Measurements from ENCODE around the gene PARD3. TPM values are rescaled to one million over a fixed set of nuclear protein-coding genes. Genes with fewer than 3 reads are reported as not detected.

Gene PARD3
- total RNA-seq, 4 donors from 2014 or later, result 27.3 to 65.3 (median 55.6) TPM

GRCh38 chr10:34474009-34474376 is 341.1 kb downstream of the PARD3 start:
- H3K27me3 ChIP-seq, result no peaks in the 10 kb centered on the region
- intact Hi-C loops (cut with DNase I; ENCODE audit: low total_unique reads), result no loop called here
- H3K4me1 ChIP-seq, result peaks cover 0 to 14% (median 4%) of the 10 kb centered on the region in 4 donors
- peak overlapping the region in 2 of 4 donors; percentile 9 to 27 for H3K27ac ChIP-seq
- peaks cover 0 to 7% (median 0%) of the 10 kb centered on the region in 4 donors for H3K36me3 ChIP-seq
- WGBS, 2 donors (ENCODE audit: low coverage in 1 of 2), result 91% methylated on average over 2 of the region's 2 CpGs; no CpG with 5 or more reads in 1 of the 2 donors
- TF ChIP-seq, protein P1, sequence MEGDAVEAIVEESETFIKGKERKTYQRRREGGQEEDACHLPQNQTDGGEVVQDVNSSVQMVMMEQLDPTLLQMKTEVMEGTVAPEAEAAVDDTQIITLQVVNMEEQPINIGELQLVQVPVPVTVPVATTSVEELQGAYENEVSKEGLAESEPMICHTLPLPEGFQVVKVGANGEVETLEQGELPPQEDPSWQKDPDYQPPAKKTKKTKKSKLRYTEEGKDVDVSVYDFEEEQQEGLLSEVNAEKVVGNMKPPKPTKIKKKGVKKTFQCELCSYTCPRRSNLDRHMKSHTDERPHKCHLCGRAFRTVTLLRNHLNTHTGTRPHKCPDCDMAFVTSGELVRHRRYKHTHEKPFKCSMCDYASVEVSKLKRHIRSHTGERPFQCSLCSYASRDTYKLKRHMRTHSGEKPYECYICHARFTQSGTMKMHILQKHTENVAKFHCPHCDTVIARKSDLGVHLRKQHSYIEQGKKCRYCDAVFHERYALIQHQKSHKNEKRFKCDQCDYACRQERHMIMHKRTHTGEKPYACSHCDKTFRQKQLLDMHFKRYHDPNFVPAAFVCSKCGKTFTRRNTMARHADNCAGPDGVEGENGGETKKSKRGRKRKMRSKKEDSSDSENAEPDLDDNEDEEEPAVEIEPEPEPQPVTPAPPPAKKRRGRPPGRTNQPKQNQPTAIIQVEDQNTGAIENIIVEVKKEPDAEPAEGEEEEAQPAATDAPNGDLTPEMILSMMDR (IDR thresholded peaks at IDR 0.05), result no peak
- peak in 1 of 3 donors; percentile 5 for TF ChIP-seq POLR2AphosphoS5 (IDR thresholded peaks at IDR 0.05)
- TF ChIP-seq EP300 (IDR thresholded peaks at IDR 0.05; ENCODE audit: low read depth), result no peak
- no peak for TF ChIP-seq POLR2A (IDR thresholded peaks at IDR 0.05)
- in situ Hi-C loops (cut with MboI; ENCODE audit: low pct_ligation_motif_present in 1 of 4, low pct_unique_long_range_greater_than_20kb in 1 of 4, low sequenced_read_pairs in 3 of 4), result no loop called here
- DNase-seq, result no peak
- H3K9me3 ChIP-seq, result no peaks in the 10 kb centered on the region
- no peak overlapping the region for H3K4me3 ChIP-seq

- H3K36me3 ChIP-seq, result peaks cover 0 to 7% (median 0%) of the 10 kb centered on the region in 4 donors
- H3K4me1 ChIP-seq, result peaks cover 0 to 14% (median 4%) of the 10 kb centered on the region in 4 donors
- H3K27me3 ChIP-seq, result no peaks in the 10 kb centered on the region
- in situ Hi-C loops (cut with MboI; ENCODE audit: low pct_ligation_motif_present in 1 of 4, low pct_unique_long_range_greater_than_20kb in 1 of 4, low sequenced_read_pairs in 3 of 4), result no loop called here
- TF ChIP-seq EP300 (IDR thresholded peaks at IDR 0.05; ENCODE audit: low read depth) (no peak), POLR2AphosphoS5 (IDR thresholded peaks at IDR 0.05) (no peak), POLR2A (IDR thresholded peaks at IDR 0.05) (no peak)
- TF ChIP-seq, protein P1 (IDR thresholded peaks at IDR 0.05), result no peak
- peak overlapping the region in 2 of 4 donors; percentile 9 to 27 for H3K27ac ChIP-seq
- intact Hi-C loops (cut with DNase I; ENCODE audit: low total_unique reads), result no loop called here
- no peaks in the 10 kb centered on the region for H3K9me3 ChIP-seq
- no peak overlapping the region for H3K4me3 ChIP-seq
- no peak for DNase-seq
- WGBS, 2 donors (ENCODE audit: low coverage in 1 of 2), result 64 to 65% methylated on average over 3 to 7 of the region's 7 CpGs
Observed at GRCh38 chr10:34473174-34474008, 341.7 kb downstream of the PARD3 start.

DNA sequence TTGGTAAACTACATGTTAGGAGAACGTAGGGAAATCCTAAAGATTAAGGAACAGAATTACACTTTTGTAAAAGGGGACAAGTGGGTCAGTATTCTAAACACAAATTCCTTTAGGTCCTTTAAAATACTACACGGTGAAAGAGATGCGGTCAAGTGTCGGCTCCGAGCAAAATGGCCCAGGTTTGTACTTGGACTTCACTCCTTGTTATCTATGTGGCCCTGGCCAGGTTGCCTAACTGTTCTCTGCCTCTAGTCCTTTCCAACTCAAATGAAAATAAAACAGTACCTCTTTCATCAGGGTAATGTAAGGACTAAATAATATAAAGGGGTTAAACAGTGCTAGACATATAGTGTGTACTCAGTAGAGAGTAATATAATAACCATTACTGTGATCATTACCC is 344.8 kb downstream of the PARD3 start:
- TF ChIP-seq POLR2A (IDR thresholded peaks at IDR 0.05), result no peak
- TF ChIP-seq EP300 (IDR thresholded peaks at IDR 0.05; ENCODE audit: low read depth), result no peak
- TF ChIP-seq POLR2AphosphoS5 (IDR thresholded peaks at IDR 0.05), result no peak
- TF ChIP-seq, protein P1 (IDR thresholded peaks at IDR 0.05), result no peak
- in situ Hi-C loops (cut with MboI; ENCODE audit: low pct_ligation_motif_present in 1 of 4, low pct_unique_long_range_greater_than_20kb in 1 of 4, low sequenced_read_pairs in 3 of 4) (no loop called here), intact Hi-C loops (cut with DNase I; ENCODE audit: low total_unique reads) (no loop called here)
- Histone ChIP-seq H3K9me3 (no peaks in the 10 kb centered on the region), H3K4me3 (no peak overlapping the region), H3K27me3 (no peaks in the 10 kb centered on the region), H3K36me3 (peaks cover 0 to 7% (median 0%) of the 10 kb centered on the region in 4 donors), H3K4me1 (peaks cover 0 to 10% (median 2%) of the 10 kb centered on the region in 4 donors), H3K27ac (no peak overlapping the region)
- no peak for DNase-seq
- 90 to 99% methylated on average over 5 of the region's 5 CpGs for WGBS, 2 donors (ENCODE audit: low coverage in 1 of 2)

DNA sequence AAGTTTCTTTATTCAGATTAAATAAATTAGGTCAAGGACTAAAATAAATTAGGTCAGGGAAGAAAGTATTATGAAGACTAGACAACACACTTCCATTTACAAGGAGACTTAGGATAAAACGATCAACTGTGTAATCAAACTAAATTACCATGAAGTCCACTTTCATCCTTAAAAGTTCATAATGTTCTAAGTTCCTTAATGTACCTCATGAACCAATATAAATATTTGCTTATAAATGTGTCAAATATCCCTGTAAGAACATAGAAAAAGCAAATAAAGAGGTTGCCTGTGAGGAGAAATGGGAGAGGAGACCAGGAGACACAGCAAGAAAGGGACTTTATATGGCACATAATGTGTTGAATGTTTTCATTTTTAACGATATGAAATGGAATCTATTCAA is 345.6 kb downstream of the PARD3 start:
- 83 to 86% methylated on average over 2 of the region's 2 CpGs for WGBS, 2 donors (ENCODE audit: low coverage in 1 of 2)
- intact Hi-C loops (cut with DNase I; ENCODE audit: low total_unique reads) (no loop called here), in situ Hi-C loops (cut with MboI; ENCODE audit: low pct_ligation_motif_present in 1 of 4, low pct_unique_long_range_greater_than_20kb in 1 of 4, low sequenced_read_pairs in 3 of 4) (no loop called here)
- Histone ChIP-seq H3K27ac (no peak overlapping the region), H3K36me3 (peaks cover 0 to 7% (median 0%) of the 10 kb centered on the region in 4 donors), H3K9me3 (no peaks in the 10 kb centered on the region), H3K27me3 (no peaks in the 10 kb centered on the region), H3K4me3 (no peak overlapping the region), H3K4me1 (peaks cover 0 to 10% (median 2%) of the 10 kb centered on the region in 4 donors)
- TF ChIP-seq POLR2A (IDR thresholded peaks at IDR 0.05) (no peak), POLR2AphosphoS5 (IDR thresholded peaks at IDR 0.05) (no peak), EP300 (IDR thresholded peaks at IDR 0.05; ENCODE audit: low read depth) (no peak)
- TF ChIP-seq, protein P1 (IDR thresholded peaks at IDR 0.05), result no peak
- no peak for DNase-seq
